Fibroblast of pulmonary artery (primary cell): Measurements from ENCODE around the gene NACC1.

Experiments used
- DNase-seq: peaks from one replicate; pipeline ENCODE4 v3.0.0-alpha.2; 2010; ENCODE audit warnings: low read depth
- H3K4me3 ChIP-seq: replicated peaks from 2 replicates; pipeline ENCODE4 v1.5.1; 2011; ENCODE audit warnings: low read depth, mild to moderate bottlenecking, control low read depth, low read length, moderate library complexity
- CTCF ChIP-seq: IDR thresholded peaks from 2 replicates; pipeline ENCODE4 v1.5.1; 2011; ENCODE audit warnings: mild to moderate bottlenecking, control low read depth, low read length, inconsistent platforms; ENCODE audit errors: missing control alignments

Gene NACC1

DNA sequence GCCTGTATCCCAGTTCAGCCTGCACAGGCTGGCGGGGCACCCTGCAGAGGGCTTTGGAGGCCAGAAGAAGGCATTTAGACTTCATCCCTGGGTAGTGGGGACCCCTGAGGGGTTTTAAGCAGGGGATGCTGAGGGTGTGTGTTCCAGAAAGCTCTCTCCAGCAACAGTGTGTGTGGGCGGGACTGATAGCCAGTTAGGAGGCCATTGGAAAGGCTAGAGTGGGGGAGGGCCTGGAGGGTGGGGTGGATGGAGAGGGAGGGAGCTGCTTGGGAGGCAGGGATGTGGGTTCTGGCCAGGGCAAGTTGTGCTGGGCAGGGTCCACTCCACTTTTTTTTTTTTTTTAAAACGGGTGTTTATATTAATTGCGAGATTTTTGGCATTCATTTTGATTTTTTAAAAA is 43.7 kb upstream of the NACC1 start:
- no peak overlapping the region for H3K4me3 ChIP-seq
- no peak for TF ChIP-seq CTCF
- DNase-seq: no peak

GRCh38 chr19:13076320-13076719 is 41.7 kb upstream of the NACC1 start:
- H3K4me3 ChIP-seq: no peak overlapping the region
- no peak for TF ChIP-seq CTCF
- no peak for DNase-seq

- TF ChIP-seq CTCF: no peak
- DNase-seq: no peak
- no peak overlapping the region for H3K4me3 ChIP-seq
Measured at GRCh38 chr19:13076787-13077186, 41.3 kb upstream of the NACC1 start.

- DNase-seq: no peak
- no peak for TF ChIP-seq CTCF
- H3K4me3 ChIP-seq: no peak overlapping the region
Measured at GRCh38 chr19:13077240-13077639, 40.8 kb upstream of the NACC1 start.

- no peak overlapping the region for H3K4me3 ChIP-seq
- no peak for DNase-seq
- no peak for TF ChIP-seq CTCF
Measured at GRCh38 chr19:13078381-13078780, 39.7 kb upstream of the NACC1 start.

GRCh38 chr19:13078897-13079541 is 39.0 kb upstream of the NACC1 start:
- no peak for TF ChIP-seq CTCF
- H3K4me3 ChIP-seq: no peak overlapping the region
- DNase-seq: no peak

DNA sequence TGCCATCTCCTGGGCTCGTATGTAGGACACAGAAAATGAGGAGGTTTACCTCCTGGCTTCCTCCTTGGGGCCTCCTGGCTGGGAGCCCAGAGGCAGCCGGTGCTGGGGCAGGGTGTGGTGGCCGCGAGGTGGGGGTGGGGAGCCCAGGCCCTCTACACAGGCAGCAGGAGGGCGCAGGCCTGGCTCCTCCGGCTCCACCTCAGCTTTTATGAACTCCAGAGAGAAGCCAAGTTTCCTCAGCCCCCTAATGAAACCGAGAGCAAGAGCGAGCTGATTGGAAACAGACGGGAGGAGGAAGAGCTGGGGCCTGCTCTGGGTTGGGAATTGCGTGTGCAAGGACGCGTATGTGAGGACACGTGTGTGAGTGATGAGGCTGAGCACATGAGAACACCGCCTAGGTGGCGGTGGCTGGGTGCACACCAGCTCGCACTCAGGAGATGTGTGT is 38.5 kb upstream of the NACC1 start:
- peak; percentile 42 for DNase-seq
- no peak overlapping the region for H3K4me3 ChIP-seq
- TF ChIP-seq CTCF: no peak
